GM12874 (cell line): ENCODE data around the gene PDE11A.

Experiments
- TF ChIP-seq, protein P1 (sequence below): IDR thresholded peaks from 2 replicates; pipeline ENCODE4 v1.5.1; 2011; ENCODE audit warnings: low read depth, mild to moderate bottlenecking, control low read depth, low read length, moderate library complexity; ENCODE audit not compliant: insufficient read depth

The PDE11A gene

DNA sequence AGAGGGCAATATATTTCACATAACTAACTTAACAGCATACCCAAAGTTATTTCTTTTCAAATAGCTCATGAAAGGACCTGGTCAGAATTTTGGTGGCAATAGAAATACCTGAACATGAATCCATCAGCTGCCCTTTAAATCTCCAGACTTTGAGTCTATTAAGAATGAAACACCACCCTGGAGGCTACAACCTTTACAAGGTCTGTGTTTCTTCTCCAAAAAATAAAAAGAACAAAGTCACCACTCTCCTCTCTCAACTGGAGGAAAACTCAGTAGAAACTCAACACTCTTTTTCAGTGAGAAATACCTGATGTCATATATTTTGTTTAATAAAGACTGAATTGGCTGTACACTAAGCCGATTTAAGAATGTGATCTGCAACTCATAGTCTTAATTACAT is 475.7 kb downstream of the PDE11A start:
- TF ChIP-seq, protein P1, sequence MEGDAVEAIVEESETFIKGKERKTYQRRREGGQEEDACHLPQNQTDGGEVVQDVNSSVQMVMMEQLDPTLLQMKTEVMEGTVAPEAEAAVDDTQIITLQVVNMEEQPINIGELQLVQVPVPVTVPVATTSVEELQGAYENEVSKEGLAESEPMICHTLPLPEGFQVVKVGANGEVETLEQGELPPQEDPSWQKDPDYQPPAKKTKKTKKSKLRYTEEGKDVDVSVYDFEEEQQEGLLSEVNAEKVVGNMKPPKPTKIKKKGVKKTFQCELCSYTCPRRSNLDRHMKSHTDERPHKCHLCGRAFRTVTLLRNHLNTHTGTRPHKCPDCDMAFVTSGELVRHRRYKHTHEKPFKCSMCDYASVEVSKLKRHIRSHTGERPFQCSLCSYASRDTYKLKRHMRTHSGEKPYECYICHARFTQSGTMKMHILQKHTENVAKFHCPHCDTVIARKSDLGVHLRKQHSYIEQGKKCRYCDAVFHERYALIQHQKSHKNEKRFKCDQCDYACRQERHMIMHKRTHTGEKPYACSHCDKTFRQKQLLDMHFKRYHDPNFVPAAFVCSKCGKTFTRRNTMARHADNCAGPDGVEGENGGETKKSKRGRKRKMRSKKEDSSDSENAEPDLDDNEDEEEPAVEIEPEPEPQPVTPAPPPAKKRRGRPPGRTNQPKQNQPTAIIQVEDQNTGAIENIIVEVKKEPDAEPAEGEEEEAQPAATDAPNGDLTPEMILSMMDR, result no peak

DNA sequence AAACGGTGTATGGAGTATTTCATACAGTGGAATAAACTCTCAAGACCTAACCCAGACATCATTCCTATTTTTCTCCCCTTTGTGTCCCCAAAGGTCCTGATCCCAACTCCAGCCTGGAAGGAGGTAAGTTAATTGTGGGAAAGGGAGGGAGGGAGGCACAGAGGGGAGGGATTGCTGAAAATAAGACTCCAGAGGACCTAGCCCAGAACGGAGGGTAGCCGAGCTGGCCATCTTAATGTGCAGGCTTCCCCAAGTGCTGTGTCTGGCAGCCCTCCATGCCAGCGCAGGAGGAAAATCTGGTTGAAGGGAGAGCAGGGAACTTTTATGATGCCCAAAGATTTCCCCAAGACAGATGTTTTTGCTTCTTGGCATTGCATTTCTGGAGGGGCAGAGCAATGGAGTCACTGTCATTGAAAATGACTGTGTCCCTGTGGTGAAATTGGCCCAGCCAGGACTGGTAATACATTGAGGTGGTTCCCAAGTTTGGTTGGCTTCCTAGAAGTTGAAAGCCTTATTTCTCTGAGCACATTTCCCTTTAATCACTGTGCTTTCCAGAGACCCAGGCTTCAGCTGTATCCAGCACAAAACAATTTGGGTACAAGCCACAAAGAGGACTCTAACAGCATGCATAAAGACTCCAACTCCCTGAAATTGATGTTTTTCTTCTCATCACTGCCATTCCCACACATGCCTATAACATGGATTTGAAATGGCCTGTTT is 477.3 kb downstream of the PDE11A start:
- TF ChIP-seq, protein P1, result no peak

DNA sequence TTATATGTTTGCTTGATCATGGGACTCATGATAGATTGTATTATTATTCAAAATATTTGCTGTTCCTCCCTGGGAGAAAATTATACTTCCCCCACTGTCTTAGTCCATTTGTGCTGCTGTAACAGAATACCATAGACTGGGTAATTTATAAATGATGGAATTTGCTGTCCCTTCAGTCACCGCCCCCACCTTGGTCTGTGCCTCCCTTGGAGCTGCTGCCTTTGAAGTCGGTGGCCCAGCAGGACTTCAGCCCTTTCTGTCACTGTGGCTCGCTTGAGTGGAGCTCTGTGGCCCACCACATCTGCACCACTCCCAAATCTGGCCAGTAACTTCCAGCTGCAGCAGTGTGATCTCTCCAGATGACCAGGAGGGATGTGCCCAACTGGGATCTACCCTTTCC is 479.2 kb downstream of the PDE11A start:
- TF ChIP-seq, protein P1, result no peak

DNA sequence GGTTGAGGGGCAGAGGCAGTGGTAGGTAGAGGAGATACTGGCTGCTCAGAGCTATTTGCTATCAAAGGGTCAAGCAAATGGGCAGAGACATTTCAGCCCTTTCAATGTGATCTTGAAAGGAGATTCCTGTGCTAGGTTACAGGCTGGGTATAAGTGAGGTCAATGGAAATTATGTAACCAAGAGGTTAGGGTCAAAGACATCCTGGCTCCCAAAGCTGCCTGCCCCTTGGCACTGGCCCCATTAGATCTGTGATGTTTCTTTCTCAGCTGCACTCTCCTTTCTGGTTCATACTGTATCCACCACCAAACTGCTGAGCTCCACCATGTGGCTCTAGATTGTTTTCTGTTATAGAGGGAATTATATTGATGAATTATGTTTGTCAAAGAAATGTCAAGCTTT is 479.6 kb downstream of the PDE11A start:
- TF ChIP-seq, protein P1, result no peak

DNA sequence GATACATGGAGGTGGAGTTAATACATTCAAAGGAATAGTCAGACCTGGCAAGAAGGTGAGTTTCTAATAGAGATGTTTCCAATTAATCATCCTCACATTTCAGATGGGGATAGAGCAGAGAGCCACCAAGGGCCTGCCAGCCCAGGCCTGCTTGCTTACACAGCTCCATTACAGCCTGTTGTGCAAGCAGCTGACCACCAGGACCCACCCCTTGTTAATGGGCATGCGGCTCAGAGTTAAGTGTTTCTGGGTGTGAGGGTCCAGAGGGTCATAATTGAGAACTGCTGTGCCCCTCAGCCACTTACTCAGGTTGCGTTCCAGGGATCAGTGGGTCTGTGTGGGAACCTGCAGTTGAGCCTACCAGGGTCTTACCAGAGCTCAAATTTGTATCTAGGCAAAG is 480.2 kb downstream of the PDE11A start:
- TF ChIP-seq, protein P1, result no peak

DNA sequence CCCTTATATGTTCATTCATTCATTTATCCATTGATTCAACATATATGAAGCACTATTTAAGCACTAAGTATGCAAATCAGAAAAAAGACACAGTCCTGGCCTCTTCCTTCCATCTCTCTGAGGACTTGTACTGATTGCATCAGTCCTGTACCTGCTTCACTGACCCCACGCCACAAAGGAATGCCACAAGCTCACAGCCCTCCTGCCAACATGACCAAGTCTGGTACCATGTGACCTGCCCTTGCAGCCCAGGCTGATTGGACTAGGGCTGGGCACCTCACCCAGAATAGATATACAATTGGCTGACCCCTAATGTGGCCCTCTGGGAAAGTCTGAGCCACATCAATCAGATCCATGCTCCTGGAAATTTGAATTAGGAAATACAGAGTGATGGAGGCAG is 483.4 kb downstream of the PDE11A start:
- TF ChIP-seq, protein P1, result no peak

DNA sequence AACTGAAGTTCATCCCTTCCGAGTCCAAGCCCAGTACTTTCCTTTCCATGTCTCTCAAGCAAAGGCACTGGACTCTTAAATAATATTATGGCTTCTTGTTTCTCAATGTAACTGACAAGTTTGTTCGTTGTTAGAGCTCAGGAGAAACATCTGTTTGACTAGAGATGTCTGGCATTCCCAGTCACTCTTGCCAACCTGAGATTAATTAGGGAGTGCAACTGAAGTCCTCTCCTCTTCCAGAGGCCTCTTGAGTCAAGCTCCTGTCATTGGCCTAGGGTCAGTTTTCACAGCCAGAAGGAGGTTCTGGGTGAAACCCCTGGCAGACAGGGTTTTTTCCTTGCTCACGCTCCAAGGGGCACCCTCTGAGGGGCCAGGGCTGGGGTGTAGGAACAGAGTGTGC is 483.9 kb downstream of the PDE11A start:
- TF ChIP-seq, protein P1, result no peak

DNA sequence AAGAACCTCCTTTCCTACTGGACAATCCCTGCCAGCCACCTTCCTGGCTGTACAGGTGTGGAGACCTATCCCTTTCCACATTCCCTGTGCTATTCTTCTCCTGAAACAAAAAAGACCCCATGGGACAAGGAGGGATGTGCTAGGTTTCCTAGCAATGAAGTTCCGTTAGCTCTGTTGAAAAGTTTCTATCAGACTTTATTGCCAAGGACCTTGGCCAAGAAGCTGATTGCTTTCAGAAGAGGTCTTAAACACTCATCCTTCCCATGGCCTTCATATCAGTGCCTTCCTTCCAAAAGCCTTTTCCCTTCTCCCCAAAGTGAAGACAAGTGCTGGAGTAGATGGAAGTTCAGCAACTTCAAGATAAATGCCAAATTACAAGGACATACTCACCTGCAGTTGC is 485.2 kb downstream of the PDE11A start:
- TF ChIP-seq, protein P1, result no peak
